RCC 7860 (cell line): ENCODE measurements around the gene ZNF716.
"Not testable (repeated sequence)": the region's sequence is repeated elsewhere in the genome, so short reads cannot be mapped to it uniquely, and the experiment has no call there.

ENCODE experiments used
- DNase-seq: peaks from one replicate; pipeline ENCODE4 v3.0.0-alpha.2; 2015; ENCODE audit warnings: low spot score
- FAIRE-seq: peaks from 2 replicates; lab custom pipeline; 2012; peaks lifted over from hg19 to GRCh38; lab: Jason Lieb, UNC

The ZNF716 gene

GRCh38 chr7:57449904-57450303 is at the start of gene ZNF716:
TSS of gene ZNF716 (plus strand) at chr7:57450177. CDS start at chr7:57450289, 112 bp downstream.
- FAIRE-seq = no peak

GRCh38 chr7:57400531-57401155 is 49.3 kb upstream of the ZNF716 start:
- no peak for FAIRE-seq
- DNase-seq = no peak

More at GRCh38 chr7:57449904-57450303, at the start of gene ZNF716:
- DNase-seq = no peak

GRCh38 chr7:57403051-57403450 is 46.9 kb upstream of the ZNF716 start:
- DNase-seq, FAIRE-seq: not testable (repeated sequence)

- DNase-seq (no peak), FAIRE-seq (no peak)
These were observed 46.2 kb upstream of the ZNF716 start for GRCh38 chr7:57403601-57404342.

GRCh38 chr7:57404343-57404966 is 45.5 kb upstream of the ZNF716 start:
- DNase-seq = no peak
- FAIRE-seq = no peak

GRCh38 chr7:57404967-57405421 is 45.0 kb upstream of the ZNF716 start:
- no peak for FAIRE-seq
- no peak for DNase-seq

GRCh38 chr7:57407125-57407524 is 42.9 kb upstream of the ZNF716 start:
- FAIRE-seq (no peak), DNase-seq (no peak)

GRCh38 chr7:57412168-57412567 is 37.8 kb upstream of the ZNF716 start:
- DNase-seq (no peak), FAIRE-seq (no peak)

- no peak for DNase-seq
- FAIRE-seq = no peak
These were observed 37.4 kb upstream of the ZNF716 start for GRCh38 chr7:57412618-57413017.

- DNase-seq (no peak), FAIRE-seq (no peak)
These were observed 36.2 kb upstream of the ZNF716 start for GRCh38 chr7:57413529-57414398.

- no peak for DNase-seq
- FAIRE-seq = no peak
These were observed 35.6 kb upstream of the ZNF716 start for GRCh38 chr7:57414415-57414814.

- FAIRE-seq = no peak
- no peak for DNase-seq
These were observed 35.1 kb upstream of the ZNF716 start for GRCh38 chr7:57414852-57415251.

- no peak for DNase-seq
- FAIRE-seq = no peak
These were observed 34.7 kb upstream of the ZNF716 start for GRCh38 chr7:57415326-57415725.

GRCh38 chr7:57415730-57416129 is 34.2 kb upstream of the ZNF716 start:
- no peak for FAIRE-seq
- no peak for DNase-seq

GRCh38 chr7:57416601-57417358 is 33.2 kb upstream of the ZNF716 start:
- DNase-seq (no peak), FAIRE-seq (no peak)

- no peak for DNase-seq
- FAIRE-seq = no peak
These were observed 32.2 kb upstream of the ZNF716 start for GRCh38 chr7:57417736-57418135.

- FAIRE-seq (no peak), DNase-seq (no peak)
These were observed 26.2 kb upstream of the ZNF716 start for GRCh38 chr7:57423768-57424167.

- FAIRE-seq (no peak), DNase-seq (no peak)
These were observed 25.3 kb upstream of the ZNF716 start for GRCh38 chr7:57424515-57425238.

GRCh38 chr7:57425239-57425944 is 24.6 kb upstream of the ZNF716 start:
- DNase-seq = no peak
- no peak for FAIRE-seq
